Breast epithelium (tissue), 4 donors: ENCODE results near the gene MRPL9. TPM values are rescaled to one million over a fixed set of nuclear protein-coding genes. Genes with fewer than 3 reads are reported as not detected.

Source experiments
- DNase-seq, 2 donors: peaks; one replicate each; pipeline ENCODE4 v3.0.0-alpha.2; 2019; ENCODE audit warnings: low spot score in 2 of 2
- H3K27ac ChIP-seq, 2 donors: fragments of 200-600 bp; sonication (generic) in 1 of 2; one replicate each; pipeline ENCODE4 v1.5.1; 2016 to 2019; ENCODE audit warnings: mild to moderate bottlenecking in 1 of 2
- H3K27me3 ChIP-seq, 2 donors: fragments of 200-600 bp; sonication (generic) in 1 of 2; one replicate each; pipeline versions ENCODE4 v1.5.1 to v1.6.0; 2017 to 2019; ENCODE audit warnings: control low read depth in 1 of 2, mild to moderate bottlenecking in 1 of 2
- H3K36me3 ChIP-seq: fragments of 200-600 bp; one replicate; pipeline ENCODE4 v1.5.1; 2019
- H3K4me1 ChIP-seq, 2 donors: fragments of 200-600 bp; sonication (generic); one replicate each; pipeline ENCODE4 v1.5.1; 2016 to 2019; ENCODE audit warnings: control low read depth in 1 of 2
- H3K4me3 ChIP-seq, 3 donors: fragments of 200-600 bp; sonication (generic); 1 replicate in 2 of 3; 2 replicates in 1 of 3; pipeline ENCODE4 v1.5.1; 2016 to 2019; ENCODE audit warnings: mild to moderate bottlenecking in 3 of 3, moderate library complexity in 2 of 3
- H3K9me3 ChIP-seq, 2 donors: fragments of 200-600 bp; sonication (generic) in 1 of 2; one replicate each; pipeline ENCODE4 v1.5.1; 2016 to 2019; ENCODE audit warnings: control low read depth in 1 of 2
- CTCF ChIP-seq, 3 donors: fragments of 450-650 bp; IDR thresholded peaks; one replicate each; pipeline ENCODE4 v1.5.1; 2016 to 2017; ENCODE audit warnings: antibody characterized with exemption in 3 of 3, mild to moderate bottlenecking in 3 of 3, moderate library complexity in 3 of 3
- POLR2A ChIP-seq: fragments of 450-650 bp; IDR thresholded peaks from one replicate; pipeline ENCODE4 v1.6.1; 2016; ENCODE audit warnings: antibody characterized with exemption, mild to moderate bottlenecking, moderate library complexity
- POLR2AphosphoS5 ChIP-seq, 3 donors: sonication (generic); formaldehyde crosslinking; IDR thresholded peaks; one replicate each; pipeline ENCODE4 v1.6.1; 2017; ENCODE audit warnings: antibody characterized with exemption in 3 of 3
- intact Hi-C: fragments of 100-400 bp; cut with DNase I; formaldehyde crosslinking; loops from one replicate; pipeline ENCODE4 v1.15.1; 2023; ENCODE audit warnings: low total_unique reads
- total RNA-seq, 3 donors: library from RNA; depleted of rRNA; stranded (reverse); fragments of >200 nt; gene quantifications; one replicate each; pipeline ENCODE4 v1.1.0, GENCODE V29; 2016

MRPL9 gene
- 10 to 100 TPM; 58.3 to 68.5 (median 66.9) TPM for total RNA-seq

DNA sequence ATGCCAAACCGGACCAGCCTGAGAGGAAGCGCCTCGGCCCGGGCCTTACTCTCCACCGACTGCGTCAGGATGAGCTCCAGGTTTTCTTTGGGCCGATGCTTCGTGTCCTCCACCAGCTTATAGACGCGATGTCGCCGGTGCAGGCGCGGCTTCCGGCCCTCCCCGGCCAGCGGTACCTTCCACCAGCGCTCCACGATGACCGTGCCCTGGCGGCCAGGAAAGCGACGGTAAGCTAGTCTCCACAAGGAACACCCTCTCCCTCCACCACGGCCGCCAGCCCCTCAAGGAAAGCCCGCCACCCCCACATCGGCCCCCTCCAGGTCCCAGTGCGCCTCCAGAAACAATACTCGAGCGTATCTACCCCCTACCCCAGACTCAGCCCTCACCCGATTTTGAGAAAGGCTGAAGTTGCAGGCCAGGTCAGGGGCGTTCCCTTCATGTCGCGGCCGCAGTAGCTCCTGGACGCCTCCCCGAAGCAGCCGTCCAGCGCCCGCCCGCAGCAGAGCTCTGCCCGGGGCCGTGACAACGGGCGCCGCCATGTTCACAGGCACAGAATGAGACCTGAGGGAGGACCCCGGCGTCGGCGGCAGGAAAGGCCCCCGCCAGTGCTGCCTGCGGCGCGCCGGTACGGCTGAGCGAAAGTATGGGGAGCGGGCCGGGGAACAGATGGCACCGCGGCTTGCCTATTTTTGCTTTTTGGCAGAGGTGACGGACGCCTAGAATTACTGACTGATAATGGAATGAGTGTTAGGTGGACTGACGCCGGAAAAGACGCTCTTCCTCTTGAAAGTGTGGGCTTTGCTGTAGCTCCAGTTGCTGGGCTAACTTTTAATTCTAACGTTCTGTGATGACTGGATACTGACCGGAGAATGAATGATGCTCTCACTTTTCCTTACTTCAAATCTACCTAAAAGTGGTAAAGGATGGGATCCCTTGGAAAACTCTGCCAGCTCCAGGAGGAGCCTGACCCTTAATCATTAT lies at the start of gene MRPL9:
Gene MRPL9, minus strand, starts transcription at position 556 of the 981 bp plus-strand sequence. Its CDS starts 17 bp downstream, at position 539.
- Histone ChIP-seq H3K9me3 (no peaks in the 10 kb centered on the region), H3K4me1 (no peaks in the 10 kb centered on the region), H3K27ac (peak within 1 kb of the TSS; percentile 92 to 93), H3K36me3 (no peaks in the 10 kb centered on the region), H3K4me3 (peak within 1 kb of the TSS; percentile 68 to 88 (median 82)), H3K27me3 (no peaks in the 10 kb centered on the region)
- TF ChIP-seq CTCF (IDR thresholded peaks at IDR 0.05) (no peak), POLR2A (no peak), POLR2AphosphoS5 (IDR thresholded peaks at IDR 0.05) (peak; percentile 35 to 62 (median 50))
- DNase-seq = peak; percentile 60 to 73
- intact Hi-C loops = no loop called here

- no peaks in the 10 kb centered on the region for H3K4me1 ChIP-seq
- DNase-seq = no peak
- H3K9me3 ChIP-seq = no peaks in the 10 kb centered on the region
- no peaks in the 10 kb centered on the region for H3K27me3 ChIP-seq
- no peak overlapping the region for H3K27ac ChIP-seq
- TF ChIP-seq POLR2AphosphoS5 (IDR thresholded peaks at IDR 0.05) = no peak
- no peak for TF ChIP-seq CTCF (IDR thresholded peaks at IDR 0.05)
- TF ChIP-seq POLR2A = no peak
- intact Hi-C loops = no loop called here
- no peaks in the 10 kb centered on the region for H3K36me3 ChIP-seq
- peak overlapping the region in 1 of 3 donors; percentile 19 for H3K4me3 ChIP-seq
These were observed 47.9 kb upstream of the MRPL9 start for GRCh38 chr1:151811181-151811580.

GRCh38 chr1:151809985-151810556 lies 46.8 kb upstream of the MRPL9 start:
- Histone ChIP-seq H3K9me3 (no peaks in the 10 kb centered on the region), H3K4me3 (no peak overlapping the region), H3K36me3 (no peaks in the 10 kb centered on the region), H3K4me1 (no peaks in the 10 kb centered on the region), H3K27ac (peak overlapping the region in 1 of 2 donors; percentile 40), H3K27me3 (no peaks in the 10 kb centered on the region)
- intact Hi-C loops = loop anchor here (5.0 kb wide), 1 partner anchor 1348 kb away; no protein-coding TSS in a partner anchor
- TF ChIP-seq CTCF (IDR thresholded peaks at IDR 0.05) (no peak), POLR2A (no peak), POLR2AphosphoS5 (IDR thresholded peaks at IDR 0.05) (no peak)
- no peak for DNase-seq

GRCh38 chr1:151809290-151809984 lies 46.1 kb upstream of the MRPL9 start:
- no peak for DNase-seq
- H3K27ac ChIP-seq = peak overlapping the region in 1 of 2 donors; percentile 40
- H3K4me3 ChIP-seq = no peak overlapping the region
- no peaks in the 10 kb centered on the region for H3K27me3 ChIP-seq
- intact Hi-C loops = loop anchor here (5.0 kb wide), 1 partner anchor 1347 kb away; no protein-coding TSS in a partner anchor
- no peaks in the 10 kb centered on the region for H3K36me3 ChIP-seq
- no peaks in the 10 kb centered on the region for H3K9me3 ChIP-seq
- TF ChIP-seq CTCF (IDR thresholded peaks at IDR 0.05) = peak in 1 of 3 donors; percentile 4
- no peak for TF ChIP-seq POLR2A
- no peak for TF ChIP-seq POLR2AphosphoS5 (IDR thresholded peaks at IDR 0.05)
- no peaks in the 10 kb centered on the region for H3K4me1 ChIP-seq
